DND-41 (cell line): Measurements from ENCODE around the gene GPR21.

Source experiments
- ATAC-seq: fragments of 200-7000 bp; cut with Tn5 transposase; 3 replicates; pipeline ENCODE4 v1.9.1; 2021; ENCODE audit warnings: low read depth; ENCODE audit not compliant: insufficient read depth
- DNase-seq: peaks from one replicate; pipeline ENCODE4 v3.0.0-alpha.2; 2020
- H2AFZ ChIP-seq: 2 replicates; pipeline ENCODE4 v1.6.0; 2012; ENCODE audit warnings: low read depth, low read length
- H3K27ac ChIP-seq: 2 replicates; pipeline ENCODE4 v1.5.1; 2012; ENCODE audit warnings: low read length, inconsistent platforms
- H3K27me3 ChIP-seq: fragments of 200-600 bp; sonication (generic); 2 replicates; pipeline ENCODE4 v1.6.0; 2012; ENCODE audit warnings: low read length, mild to moderate bottlenecking, inconsistent platforms; ENCODE audit not compliant: insufficient read depth, poor library complexity
- H3K36me3 ChIP-seq: 2 replicates; pipeline ENCODE4 v1.5.1; 2012; ENCODE audit warnings: low read length, inconsistent platforms; ENCODE audit not compliant: insufficient read depth
- H3K4me1 ChIP-seq: 2 replicates; pipeline ENCODE4 v1.5.1; 2012; ENCODE audit warnings: mild to moderate bottlenecking, low read length; ENCODE audit not compliant: insufficient read depth
- H3K4me2 ChIP-seq: 2 replicates; pipeline ENCODE4 v1.6.0; 2012; ENCODE audit warnings: mild to moderate bottlenecking, moderate library complexity, low read length, inconsistent platforms; ENCODE audit not compliant: insufficient read depth
- H3K4me3 ChIP-seq, 2 experiments: fragments of 200-600 bp in 1 of 2; shearing (Covaris generic) in 1 of 2; 2 replicates each; pipeline ENCODE4 v1.5.1; 2012 to 2016; ENCODE audit warnings: inconsistent platforms in 2 of 2, low read length in 2 of 2, mild to moderate bottlenecking in 2 of 2, low read depth in 1 of 2, moderate library complexity in 1 of 2
- H3K79me2 ChIP-seq: 2 replicates; pipeline ENCODE4 v1.6.0; 2012; ENCODE audit warnings: low read length, inconsistent platforms; ENCODE audit not compliant: insufficient read depth
- H3K9ac ChIP-seq: 2 replicates; pipeline ENCODE4 v1.6.0; 2012; ENCODE audit warnings: low read depth, mild to moderate bottlenecking, inconsistent platforms, low read length, moderate library complexity
- H3K9me3 ChIP-seq: 2 replicates; pipeline ENCODE4 v1.5.1; 2012; ENCODE audit warnings: low read length, moderate library complexity, mild to moderate bottlenecking, inconsistent platforms; ENCODE audit not compliant: insufficient read depth, severe bottlenecking
- H4K20me1 ChIP-seq: 2 replicates; pipeline ENCODE4 v1.6.0; 2012; ENCODE audit warnings: low read length; ENCODE audit not compliant: insufficient read depth
- EZH2 ChIP-seq: IDR thresholded peaks from 3 replicates; pipeline ENCODE4 v1.6.1; 2012; ENCODE audit warnings: borderline replicate concordance, low read depth, mild to moderate bottlenecking, moderate library complexity, low read length, inconsistent platforms; ENCODE audit not compliant: severe bottlenecking
- TF ChIP-seq, protein P1 (sequence below): IDR thresholded peaks from 2 replicates; pipeline ENCODE4 v1.5.1; 2012; ENCODE audit warnings: borderline replicate concordance, low read length, moderate library complexity, mild to moderate bottlenecking; ENCODE audit not compliant: poor library complexity, severe bottlenecking; ENCODE audit errors: extremely low read depth

GPR21 gene, protein sequence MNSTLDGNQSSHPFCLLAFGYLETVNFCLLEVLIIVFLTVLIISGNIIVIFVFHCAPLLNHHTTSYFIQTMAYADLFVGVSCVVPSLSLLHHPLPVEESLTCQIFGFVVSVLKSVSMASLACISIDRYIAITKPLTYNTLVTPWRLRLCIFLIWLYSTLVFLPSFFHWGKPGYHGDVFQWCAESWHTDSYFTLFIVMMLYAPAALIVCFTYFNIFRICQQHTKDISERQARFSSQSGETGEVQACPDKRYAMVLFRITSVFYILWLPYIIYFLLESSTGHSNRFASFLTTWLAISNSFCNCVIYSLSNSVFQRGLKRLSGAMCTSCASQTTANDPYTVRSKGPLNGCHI

DNA sequence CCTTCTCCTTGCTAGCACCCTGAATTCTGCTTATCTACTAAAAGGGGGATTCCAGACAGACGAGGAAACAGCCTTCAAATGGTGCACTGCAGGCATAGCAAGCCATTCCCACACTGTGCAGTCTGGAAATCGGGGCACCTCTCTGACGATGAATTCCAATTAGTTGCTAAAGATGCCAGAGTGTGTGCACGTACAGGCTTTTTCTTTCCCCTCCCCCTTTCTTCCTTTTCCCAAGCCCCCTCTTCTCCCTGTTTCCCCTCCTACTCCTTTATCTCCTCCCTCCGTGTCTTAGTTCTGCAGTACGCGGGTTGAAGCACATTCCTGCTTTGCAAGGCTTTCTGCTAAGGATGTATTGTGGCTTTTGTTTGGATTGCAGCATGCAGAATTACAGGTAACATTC is at the start of gene GPR21:
GPR21 (plus strand) TSS at position 316 of the 400 bp plus-strand sequence. CDS start 900 bp downstream, outside the sequence.
- Histone ChIP-seq H3K27ac (no peak within 1 kb of the TSS), H3K9me3 (no peaks in the 10 kb centered on the region), H3K27me3 (no peaks in the 10 kb centered on the region), H3K4me3 (no peak within 1 kb of the TSS), H3K4me1 (no peaks in the 10 kb centered on the region), H3K4me2 (no peak within 1 kb of the TSS), H3K79me2 (no peaks in the 10 kb centered on the region), H2AFZ (no peak within 1 kb of the TSS), H4K20me1 (no peaks in the 10 kb centered on the region), H3K9ac (no peak within 1 kb of the TSS), H3K36me3 (peaks cover 14% of the 10 kb centered on the region)
- no peak for DNase-seq
- ATAC-seq: no peak
- TF ChIP-seq, protein P1, sequence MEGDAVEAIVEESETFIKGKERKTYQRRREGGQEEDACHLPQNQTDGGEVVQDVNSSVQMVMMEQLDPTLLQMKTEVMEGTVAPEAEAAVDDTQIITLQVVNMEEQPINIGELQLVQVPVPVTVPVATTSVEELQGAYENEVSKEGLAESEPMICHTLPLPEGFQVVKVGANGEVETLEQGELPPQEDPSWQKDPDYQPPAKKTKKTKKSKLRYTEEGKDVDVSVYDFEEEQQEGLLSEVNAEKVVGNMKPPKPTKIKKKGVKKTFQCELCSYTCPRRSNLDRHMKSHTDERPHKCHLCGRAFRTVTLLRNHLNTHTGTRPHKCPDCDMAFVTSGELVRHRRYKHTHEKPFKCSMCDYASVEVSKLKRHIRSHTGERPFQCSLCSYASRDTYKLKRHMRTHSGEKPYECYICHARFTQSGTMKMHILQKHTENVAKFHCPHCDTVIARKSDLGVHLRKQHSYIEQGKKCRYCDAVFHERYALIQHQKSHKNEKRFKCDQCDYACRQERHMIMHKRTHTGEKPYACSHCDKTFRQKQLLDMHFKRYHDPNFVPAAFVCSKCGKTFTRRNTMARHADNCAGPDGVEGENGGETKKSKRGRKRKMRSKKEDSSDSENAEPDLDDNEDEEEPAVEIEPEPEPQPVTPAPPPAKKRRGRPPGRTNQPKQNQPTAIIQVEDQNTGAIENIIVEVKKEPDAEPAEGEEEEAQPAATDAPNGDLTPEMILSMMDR: no peak
- TF ChIP-seq EZH2: no peak

DNA sequence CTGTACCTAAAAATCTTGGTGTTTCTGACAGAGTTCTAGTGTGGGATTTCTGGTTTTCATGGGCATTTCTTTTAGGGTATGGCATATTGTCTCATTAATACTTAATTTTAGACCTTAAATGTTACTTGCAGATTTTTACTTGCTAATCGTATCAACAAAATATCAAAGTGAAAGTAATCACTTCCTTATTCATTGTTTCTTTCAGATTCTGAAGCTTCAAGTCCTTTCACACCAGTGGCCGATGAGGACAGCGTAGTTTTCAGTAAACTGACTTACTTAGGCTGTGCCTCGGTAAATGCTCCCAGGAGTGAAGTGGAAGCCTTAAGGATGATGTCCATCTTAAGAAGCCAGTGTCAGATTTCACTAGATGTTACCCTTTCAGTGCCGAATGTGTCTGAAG is 47.5 kb upstream of the GPR21 start:
- ATAC-seq: no peak
- Histone ChIP-seq H3K27ac (no peak overlapping the region), H3K4me3 (no peak overlapping the region), H3K4me2 (no peak overlapping the region), H3K9me3 (no peaks in the 10 kb centered on the region), H3K36me3 (peaks cover 32% of the 10 kb centered on the region), H3K4me1 (no peaks in the 10 kb centered on the region), H2AFZ (no peak overlapping the region), H3K79me2 (no peaks in the 10 kb centered on the region), H4K20me1 (no peaks in the 10 kb centered on the region), H3K27me3 (no peaks in the 10 kb centered on the region), H3K9ac (no peak overlapping the region)
- TF ChIP-seq, protein P1: no peak
- TF ChIP-seq EZH2: no peak
- no peak for DNase-seq

DNA sequence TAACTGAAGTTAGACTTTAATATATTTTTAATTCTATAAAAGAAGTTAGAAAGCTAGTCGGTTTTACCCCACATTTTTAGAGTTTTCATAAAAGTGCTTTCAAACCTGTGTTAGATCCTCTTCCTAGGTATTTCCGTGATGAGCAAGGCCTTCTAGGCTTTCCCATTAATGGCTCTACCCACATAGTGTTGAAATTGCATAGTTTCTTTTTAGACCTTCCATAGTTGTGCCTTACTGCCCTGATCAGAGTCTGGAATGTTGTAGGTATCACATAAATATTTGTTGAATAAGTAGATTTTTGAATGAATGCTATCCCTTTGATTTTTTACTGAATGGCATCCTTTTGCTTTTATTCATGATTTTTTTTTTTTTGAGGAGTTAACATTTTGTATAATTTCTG is 45.3 kb upstream of the GPR21 start:
- no peak overlapping the region for H3K4me2 ChIP-seq
- H3K4me3 ChIP-seq: no peak overlapping the region
- H3K27ac ChIP-seq: no peak overlapping the region
- no peaks in the 10 kb centered on the region for H4K20me1 ChIP-seq
- H3K27me3 ChIP-seq: no peaks in the 10 kb centered on the region
- DNase-seq: no peak
- no peaks in the 10 kb centered on the region for H3K79me2 ChIP-seq
- no peak overlapping the region for H2AFZ ChIP-seq
- H3K4me1 ChIP-seq: no peaks in the 10 kb centered on the region
- no peak for ATAC-seq
- H3K36me3 ChIP-seq: peaks cover 32% of the 10 kb centered on the region
- TF ChIP-seq, protein P1: no peak
- no peak for TF ChIP-seq EZH2
- H3K9ac ChIP-seq: no peak overlapping the region
- no peaks in the 10 kb centered on the region for H3K9me3 ChIP-seq
